PC-9 (cell line): ENCODE results near the gene KL. TPM values are rescaled to one million over a fixed set of nuclear protein-coding genes. Genes with fewer than 3 reads are reported as not detected.

ENCODE experiments used
- Bru-seq: library from RNA; stranded (reverse); fragments of 400-500 nt; gene quantifications from one replicate; lab custom pipeline; 2021; lab: Mats Ljungman, UMichigan
- BruChase-seq, 2 experiments: library from RNA; stranded (reverse); fragments of 400-500 nt; gene quantifications; one replicate each; lab custom pipeline; 2021; lab: Mats Ljungman, UMichigan
- BruUV-seq: library from RNA; stranded (reverse); fragments of 400-500 nt; replicated peaks from 2 replicates; lab custom pipeline; 2021; lab: Mats Ljungman, UMichigan
- CTCF ChIA-PET: fragments of 300-600 bp; sonication (Branson Sonifier 250); formaldehyde crosslinking; loops from one replicate; lab custom pipeline; 2022; ENCODE audit warnings: antibody characterized with exemption; lab: Charles Lee
- POLR2A ChIA-PET: fragments of 300-600 bp; sonication (Branson Sonifier 250); formaldehyde crosslinking; loops from one replicate; lab custom pipeline; 2022; ENCODE audit warnings: antibody characterized with exemption; ENCODE audit not compliant: unreplicated experiment; lab: Charles Lee
- DNase-seq, 2 experiments: peaks; one replicate each; pipeline versions ENCODE4 v3.0.0 to v3.0.0-alpha.2; 2015 to 2022; ENCODE audit warnings: mixed read lengths in 1 of 2
- H2AFZ ChIP-seq: fragments of 200-600 bp; sonication (generic); 2 replicates; pipeline ENCODE4 v1.8.1; 2017; ENCODE audit warnings: antibody characterized with exemption
- H3F3A ChIP-seq: fragments of 200-600 bp; sonication (generic); 2 replicates; pipeline ENCODE4 v1.8.1; 2017; ENCODE audit warnings: antibody characterized with exemption, mild to moderate bottlenecking, low read depth; ENCODE audit not compliant: insufficient read depth
- H3K27ac ChIP-seq: fragments of 200-600 bp; sonication (generic); 2 replicates; pipeline ENCODE4 v1.6.1; 2016; ENCODE audit warnings: mixed run types
- H3K27me3 ChIP-seq: fragments of 200-600 bp; sonication (generic); 2 replicates; pipeline ENCODE4 v1.6.1; 2016; ENCODE audit warnings: low read depth, mixed run types; ENCODE audit not compliant: insufficient read depth
- H3K36me3 ChIP-seq: fragments of 200-600 bp; sonication (generic); 2 replicates; pipeline ENCODE4 v1.6.1; 2016; ENCODE audit warnings: low read depth, mixed run types
- H3K4me1 ChIP-seq: fragments of 200-600 bp; sonication (generic); replicated peaks from 2 replicates; pipeline ENCODE4 v1.6.1; 2016; ENCODE audit warnings: mixed run types; ENCODE audit not compliant: insufficient read depth
- H3K4me2 ChIP-seq: fragments of 200-600 bp; sonication (generic); 2 replicates; pipeline ENCODE4 v1.6.1; 2017; ENCODE audit warnings: mixed run types
- H3K4me3 ChIP-seq: fragments of 200-600 bp; sonication (generic); 2 replicates; pipeline ENCODE4 v1.6.1; 2016; ENCODE audit warnings: mixed run types
- H3K79me2 ChIP-seq: fragments of 200-600 bp; sonication (generic); 2 replicates; pipeline ENCODE4 v1.6.1; 2017; ENCODE audit warnings: low read depth, mixed run types
- H3K9me2 ChIP-seq: fragments of 200-600 bp; sonication (generic); 2 replicates; pipeline ENCODE4 v1.8.1; 2017; ENCODE audit warnings: mild to moderate bottlenecking; ENCODE audit not compliant: insufficient read depth
- H3K9me3 ChIP-seq: fragments of 200-600 bp; sonication (generic); 2 replicates; pipeline ENCODE4 v1.8.1; 2016; ENCODE audit warnings: low read depth; ENCODE audit not compliant: insufficient read depth
- H4K20me1 ChIP-seq: fragments of 200-600 bp; sonication (generic); 2 replicates; pipeline ENCODE4 v1.8.1; 2017; ENCODE audit not compliant: insufficient read depth
- CTCF ChIP-seq: fragments of 200-600 bp; sonication (generic); conservative IDR thresholded peaks from 2 replicates; pipeline ENCODE4 v1.6.1; 2017; ENCODE audit warnings: mixed run types, antibody characterized with exemption, mild to moderate bottlenecking, moderate library complexity
- EZH2 ChIP-seq: fragments of 200-600 bp; sonication (generic); IDR thresholded peaks from 2 replicates; pipeline ENCODE4 v1.8.0; 2017; ENCODE audit warnings: antibody characterized with exemption, low read depth
- intact Hi-C: fragments of 100-400 bp; cut with micrococcal nuclease; formaldehyde crosslinking; loops from one replicate; pipeline ENCODE4 v1.10.0; 2022; ENCODE audit not compliant: unreplicated experiment
- long read RNA-seq: library from polyadenylated mRNA; stranded (forward); transcript quantifications from one replicate; pipeline ENCODE4 v2.0.0, GENCODE V29; 2022
- total RNA-seq: library from RNA; stranded (reverse); gene quantifications from 2 replicates; pipeline ENCODE4 v1.2.3, GENCODE V29; 2021

KL gene
- total RNA-seq (1.2 and 1.4 TPM in 2 replicates), Bru-seq, nascent RNA (percentile 36 among the genes with signal in this experiment), BruChase-seq, experiment 1, labeled RNA remaining after a 2-hour chase (percentile 33 among the genes with signal in this experiment), BruChase-seq, experiment 2, labeled RNA remaining after a 6-hour chase (percentile 36 among the genes with signal in this experiment)
- long read RNA-seq, full-length matches to known transcripts: 1 of 4 reads
- long read RNA-seq, partial matches to known transcripts: 3 of 4 reads
- long read RNA-seq, other reads (novel, unspliced or antisense): 0 of 4 reads

- H3K4me3 ChIP-seq: peak within 1 kb of the TSS; percentile 39; the same call in 1 of the 2 replicates
- H4K20me1 ChIP-seq: no peaks in the 10 kb centered on the region
- DNase-seq: peak in 1 of 2 experiments; percentile 18
- H3K4me1 ChIP-seq: peaks cover 17% of the 10 kb centered on the region; the same call in 1 of the 2 replicates
- TF ChIP-seq CTCF (no peak), EZH2 (no peak)
- no peaks in the 10 kb centered on the region for H3K79me2 ChIP-seq
- intact Hi-C loops: loop anchor here (5.0 to 10.0 kb wide), 3 partner anchors 116 to 322 kb away; no protein-coding TSS in a partner anchor
- peak within 1 kb of the TSS; percentile 56 for H3K4me2 ChIP-seq
- no peaks in the 10 kb centered on the region for H3K9me3 ChIP-seq
- ChIA-PET CTCF (no interaction called here), POLR2A (interaction anchor here (0.6 kb wide), 1 partner anchor 701 kb away, joined by 3 read pairs; the partner anchor contains the start of genes BRCA2 and ZAR1L)
- no peaks in the 10 kb centered on the region for H3K9me2 ChIP-seq
- no peak within 1 kb of the TSS for H3K27ac ChIP-seq
- no TSS peak for BruUV-seq
- no peaks in the 10 kb centered on the region for H3K27me3 ChIP-seq
- peak within 1 kb of the TSS; percentile 66; the same call in 1 of the 2 replicates for H2AFZ ChIP-seq
- no peaks in the 10 kb centered on the region for H3F3A ChIP-seq
- no peaks in the 10 kb centered on the region for H3K36me3 ChIP-seq
Observed at GRCh38 chr13:33016414-33017322, at the start of gene KL. Gene KL, plus strand, starts transcription at chr13:33016423. Its CDS starts 18 bp downstream, at chr13:33016441.

GRCh38 chr13:32967584-32968182 lies 48.5 kb upstream of the KL start:
- ChIA-PET POLR2A (no interaction called here), CTCF (no interaction called here)
- Histone ChIP-seq H3K9me3 (no peaks in the 10 kb centered on the region), H3K27ac (no peak overlapping the region), H4K20me1 (no peaks in the 10 kb centered on the region), H3K79me2 (no peaks in the 10 kb centered on the region), H3K4me1 (no peaks in the 10 kb centered on the region), H3K4me3 (no peak overlapping the region), H3K9me2 (no peaks in the 10 kb centered on the region), H2AFZ (no peak overlapping the region), H3F3A (no peaks in the 10 kb centered on the region), H3K36me3 (no peaks in the 10 kb centered on the region), H3K27me3 (no peaks in the 10 kb centered on the region), H3K4me2 (no peak overlapping the region)
- TF ChIP-seq EZH2: no peak
- TF ChIP-seq CTCF: no peak
- no peak for DNase-seq
- no TSS peak for BruUV-seq
- intact Hi-C loops: no loop called here

GRCh38 chr13:32968316-32968715 lies 47.9 kb upstream of the KL start:
- ChIA-PET CTCF (no interaction called here), POLR2A (no interaction called here)
- no peak overlapping the region for H3K27ac ChIP-seq
- H3K4me3 ChIP-seq: no peak overlapping the region
- intact Hi-C loops: no loop called here
- H3K9me3 ChIP-seq: no peaks in the 10 kb centered on the region
- H3K4me1 ChIP-seq: no peaks in the 10 kb centered on the region
- BruUV-seq: no TSS peak
- no peaks in the 10 kb centered on the region for H3K36me3 ChIP-seq
- no peaks in the 10 kb centered on the region for H3F3A ChIP-seq
- H3K79me2 ChIP-seq: no peaks in the 10 kb centered on the region
- H3K9me2 ChIP-seq: no peaks in the 10 kb centered on the region
- no peak for DNase-seq
- no peak overlapping the region for H2AFZ ChIP-seq
- no peak overlapping the region for H3K4me2 ChIP-seq
- TF ChIP-seq CTCF (no peak), EZH2 (no peak)
- no peaks in the 10 kb centered on the region for H4K20me1 ChIP-seq
- H3K27me3 ChIP-seq: no peaks in the 10 kb centered on the region
